Activated CD8-positive, alpha-beta memory T cell treated with anti-CD3 and anti-CD28 coated beads, Interleukin-2, amount 50 U/mL, for 4 hours (primary cell): ENCODE measurements around the gene RCCD1.
A peak's percentile ranks its signal among the peaks of the same experiment; 100 is the strongest.

Experiments
- DNase-seq: peaks from one replicate; pipeline ENCODE4 v3.0.0-alpha.2; 2020

Gene RCCD1

DNA sequence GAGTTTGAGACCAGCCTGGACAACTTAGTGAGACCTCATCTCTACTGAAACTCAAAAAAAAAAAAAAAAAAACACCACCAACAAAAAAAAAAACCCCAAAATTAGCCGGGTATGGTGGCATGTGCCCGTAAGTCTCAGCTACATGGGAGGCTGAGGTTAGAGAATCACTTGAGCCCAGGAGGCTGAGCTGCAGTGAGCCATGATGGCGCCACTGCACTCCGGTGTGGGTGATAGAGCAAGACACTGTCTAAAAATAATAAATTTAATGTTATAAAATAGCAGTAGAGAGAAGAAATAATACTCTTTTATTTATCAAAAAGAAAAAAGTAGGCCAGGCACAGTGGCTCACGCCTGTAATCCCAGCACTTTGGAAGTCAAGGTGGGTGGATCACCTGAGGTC, 17.4 kb downstream of the RCCD1 start:
- DNase-seq, result no peak

- no peak for DNase-seq
These were observed 19.5 kb downstream of the RCCD1 start for GRCh38 chr15:90974216-90974615.

GRCh38 chr15:90979582-90979981, 24.9 kb downstream of the RCCD1 start:
- no peak for DNase-seq

GRCh38 chr15:90981681-90982080, 27.0 kb downstream of the RCCD1 start:
- DNase-seq, result no peak

GRCh38 chr15:90982135-90982534, 27.5 kb downstream of the RCCD1 start:
- no peak for DNase-seq

GRCh38 chr15:90986790-90987507, 32.3 kb downstream of the RCCD1 start:
- no peak for DNase-seq

DNA sequence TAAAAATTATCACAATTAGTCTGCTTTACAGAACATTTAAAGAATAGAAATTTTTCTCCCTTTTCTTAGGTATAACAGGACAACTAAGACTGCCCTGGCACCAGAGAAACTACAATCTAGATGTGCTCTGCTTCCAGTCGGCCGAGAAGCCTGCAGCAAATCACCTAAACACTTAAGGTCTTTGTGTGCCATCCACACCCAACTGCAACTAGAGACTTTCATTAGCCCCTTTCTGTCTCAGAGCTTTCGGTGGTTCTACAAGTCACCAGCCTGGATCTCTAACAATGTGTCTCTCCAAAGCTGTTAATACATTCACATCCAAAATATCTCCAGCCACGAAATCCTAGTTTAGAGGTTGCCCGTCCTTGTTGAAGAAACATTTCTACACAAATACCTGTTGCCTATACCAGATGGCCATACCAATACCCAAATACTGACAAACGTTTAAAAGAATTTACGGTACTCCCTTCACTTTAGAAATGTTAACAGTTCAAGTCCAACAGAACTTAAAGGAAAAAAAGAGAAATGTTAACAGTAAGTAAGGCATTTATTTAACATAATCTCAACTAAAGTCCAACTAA, 33.0 kb downstream of the RCCD1 start:
- no peak for DNase-seq

DNA sequence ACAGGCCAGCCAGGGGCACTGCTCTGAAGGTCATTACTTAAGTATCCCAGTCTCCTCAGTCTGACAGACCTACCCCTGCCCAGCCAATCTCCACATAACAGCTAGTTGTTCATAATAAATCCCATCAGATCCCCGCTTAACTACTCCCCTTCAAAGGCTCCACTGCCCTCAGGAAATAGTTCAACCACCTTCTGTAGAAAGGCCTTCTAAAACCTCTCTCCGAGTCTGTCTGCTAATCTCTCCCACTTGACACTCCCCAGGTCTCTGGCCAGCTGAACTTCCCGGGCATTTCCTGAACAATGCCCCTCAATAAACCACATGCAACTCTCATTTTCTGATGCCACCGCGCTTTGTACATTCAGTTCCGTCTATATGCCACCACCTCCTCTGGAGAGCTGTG, 33.6 kb downstream of the RCCD1 start:
- DNase-seq, result no peak

DNA sequence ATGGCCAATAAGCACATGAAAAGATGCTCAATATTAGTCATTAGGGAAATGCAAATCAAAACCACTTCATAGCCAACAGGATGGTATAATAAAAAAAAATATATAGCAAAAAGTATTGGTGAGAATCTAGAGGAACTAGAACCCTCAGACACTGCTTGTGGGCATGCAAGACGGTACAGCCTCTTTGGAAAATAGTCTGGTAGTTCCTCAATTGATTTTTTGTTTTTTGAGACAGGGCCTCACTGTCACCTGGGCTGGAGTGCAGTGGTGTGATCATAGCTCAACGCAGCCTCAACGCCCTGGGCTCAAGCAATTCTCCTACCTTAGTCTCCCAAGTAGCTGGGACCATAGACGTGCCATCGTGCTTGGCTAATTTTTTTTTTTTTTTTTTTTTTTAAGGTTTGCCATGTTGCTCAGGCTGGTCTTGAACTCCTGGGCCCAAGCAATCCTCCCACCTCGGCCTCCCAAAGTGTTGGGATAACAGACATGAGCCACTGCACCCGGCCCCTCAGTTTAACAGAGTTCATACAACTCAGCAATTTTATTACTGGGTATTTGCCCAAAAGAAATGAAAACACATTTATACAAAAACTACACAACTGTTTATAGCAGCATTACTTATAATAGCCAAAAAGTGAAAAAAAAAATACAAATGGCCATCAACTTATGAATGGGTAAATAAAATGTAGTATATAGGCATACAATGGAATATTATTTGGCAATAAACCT, 34.5 kb downstream of the RCCD1 start:
- no peak for DNase-seq

DNA sequence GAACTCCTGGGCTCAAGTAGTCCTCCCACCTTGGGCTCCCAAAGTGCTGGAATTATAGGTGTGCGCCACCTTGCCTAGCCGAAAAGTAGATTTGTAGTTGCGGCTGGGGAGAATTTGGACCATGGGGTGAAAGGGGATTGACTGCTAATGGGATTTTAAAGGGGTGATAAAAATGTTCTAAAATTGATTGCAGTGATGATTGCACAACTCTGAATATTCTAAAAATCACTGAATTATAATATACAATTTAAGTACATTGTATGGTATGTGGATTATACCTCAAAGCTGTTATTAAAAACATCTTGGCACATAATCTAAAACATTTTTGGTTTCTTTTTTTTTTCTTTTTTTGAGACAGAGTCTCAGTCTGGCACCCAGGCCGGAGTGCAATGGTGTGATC, 35.8 kb downstream of the RCCD1 start:
- DNase-seq, result no peak

- DNase-seq, result no peak
These were observed 37.1 kb downstream of the RCCD1 start for GRCh38 chr15:90991587-90992285.

- peak; percentile 17 for DNase-seq
These were observed 39.4 kb downstream of the RCCD1 start for GRCh38 chr15:90994059-90994416.

GRCh38 chr15:90994417-90995311, 40.0 kb downstream of the RCCD1 start, which contains the start of gene PRC1:
Gene PRC1, minus strand, starts transcription at chr15:90994535. Its CDS starts 118 bp downstream, at chr15:90994417.
- peak; percentile 97 for DNase-seq

- no peak for DNase-seq
These were observed 44.1 kb downstream of the RCCD1 start for GRCh38 chr15:90998737-90999136.

DNA sequence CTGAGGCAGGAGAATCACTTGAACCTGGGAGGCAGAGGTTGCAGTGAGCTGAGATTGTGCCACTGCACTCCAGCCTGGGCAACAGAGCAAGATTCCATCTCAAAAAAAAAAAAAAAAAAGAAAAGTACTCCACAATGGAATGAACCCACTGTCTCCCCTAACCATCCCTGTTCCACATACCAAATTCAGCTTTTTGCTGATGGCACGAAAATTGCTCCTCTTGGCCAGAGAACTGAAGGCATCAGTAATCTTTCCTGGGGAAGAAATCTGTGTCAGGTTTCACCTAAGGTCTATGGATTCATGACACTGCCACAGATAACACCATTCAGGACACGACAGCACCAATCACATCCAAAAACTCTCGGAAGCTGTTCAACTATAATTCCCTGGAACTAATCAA, 46.5 kb downstream of the RCCD1 start:
- no peak for DNase-seq

- no peak for DNase-seq
These were observed 52.6 kb downstream of the RCCD1 start for GRCh38 chr15:91007266-91007665.
